ENCODE measurements around the gene BMPR1B.

DNA sequence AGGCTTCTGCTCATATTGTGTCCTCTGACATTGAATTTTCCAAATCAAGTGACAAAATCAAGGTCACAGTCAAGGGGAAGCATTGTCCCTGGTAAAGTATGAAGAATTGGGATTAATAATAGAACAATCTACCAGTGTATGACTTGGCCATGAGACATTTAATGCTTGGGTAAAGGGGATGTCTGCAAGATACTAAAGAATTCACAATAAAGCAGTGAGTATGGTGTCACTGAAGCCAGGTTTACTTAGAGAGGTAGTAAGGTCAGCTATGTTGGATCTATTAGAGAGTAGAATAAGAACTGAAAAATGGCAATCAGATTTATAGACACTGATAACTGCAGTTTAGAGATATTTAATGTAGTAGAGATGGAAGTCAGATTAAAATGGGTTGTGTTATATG, 349.2 kb downstream of the BMPR1B start:
- TF ChIP-seq, protein P1, sequence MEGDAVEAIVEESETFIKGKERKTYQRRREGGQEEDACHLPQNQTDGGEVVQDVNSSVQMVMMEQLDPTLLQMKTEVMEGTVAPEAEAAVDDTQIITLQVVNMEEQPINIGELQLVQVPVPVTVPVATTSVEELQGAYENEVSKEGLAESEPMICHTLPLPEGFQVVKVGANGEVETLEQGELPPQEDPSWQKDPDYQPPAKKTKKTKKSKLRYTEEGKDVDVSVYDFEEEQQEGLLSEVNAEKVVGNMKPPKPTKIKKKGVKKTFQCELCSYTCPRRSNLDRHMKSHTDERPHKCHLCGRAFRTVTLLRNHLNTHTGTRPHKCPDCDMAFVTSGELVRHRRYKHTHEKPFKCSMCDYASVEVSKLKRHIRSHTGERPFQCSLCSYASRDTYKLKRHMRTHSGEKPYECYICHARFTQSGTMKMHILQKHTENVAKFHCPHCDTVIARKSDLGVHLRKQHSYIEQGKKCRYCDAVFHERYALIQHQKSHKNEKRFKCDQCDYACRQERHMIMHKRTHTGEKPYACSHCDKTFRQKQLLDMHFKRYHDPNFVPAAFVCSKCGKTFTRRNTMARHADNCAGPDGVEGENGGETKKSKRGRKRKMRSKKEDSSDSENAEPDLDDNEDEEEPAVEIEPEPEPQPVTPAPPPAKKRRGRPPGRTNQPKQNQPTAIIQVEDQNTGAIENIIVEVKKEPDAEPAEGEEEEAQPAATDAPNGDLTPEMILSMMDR (IDR thresholded peaks at IDR 0.05), result no peak
- no peak for TF ChIP-seq POLR2AphosphoS5 (IDR thresholded peaks at IDR 0.05; ENCODE audit: low read depth, low read length)
